GM23338 (cell line): ENCODE results near the gene CAPN14. TPM values are rescaled to one million over a fixed set of nuclear protein-coding genes. Genes with fewer than 3 reads are reported as not detected.

Experiments used
- ATAC-seq: fragments of 200-7000 bp; cut with Tn5 transposase; 3 replicates; pipeline ENCODE4 v1.9.1; 2020
- DNase-seq: peaks from one replicate; pipeline ENCODE4 v3.0.0-alpha.2; 2015; ENCODE audit warnings: low spot score
- H2AFZ ChIP-seq: fragments of 200-600 bp; sonication (generic); 2 replicates; pipeline ENCODE4 v1.8.0; 2016; ENCODE audit warnings: antibody characterized with exemption, mild to moderate bottlenecking, moderate library complexity
- H3F3A ChIP-seq: fragments of 200-600 bp; sonication (generic); replicated peaks from 2 replicates; pipeline ENCODE4 v1.8.0; 2017; ENCODE audit warnings: antibody characterized with exemption, mixed run types, low read depth
- H3K27ac ChIP-seq: fragments of 200-600 bp; sonication (generic); 2 replicates; pipeline ENCODE4 v1.6.1; 2016; ENCODE audit warnings: low read depth
- H3K27me3 ChIP-seq: fragments of 200-600 bp; sonication (generic); 2 replicates; pipeline ENCODE4 v1.8.0; 2016; ENCODE audit warnings: mild to moderate bottlenecking, mixed run types, moderate library complexity; ENCODE audit not compliant: insufficient read depth
- H3K36me3 ChIP-seq: fragments of 200-600 bp; sonication (generic); 2 replicates; pipeline ENCODE4 v1.8.0; 2016; ENCODE audit warnings: mild to moderate bottlenecking; ENCODE audit not compliant: insufficient read depth
- H3K4me1 ChIP-seq: fragments of 200-600 bp; sonication (generic); 2 replicates; pipeline ENCODE4 v1.8.0; 2016; ENCODE audit warnings: mild to moderate bottlenecking, moderate library complexity; ENCODE audit not compliant: insufficient read depth
- H3K4me2 ChIP-seq: fragments of 200-600 bp; sonication (generic); 2 replicates; pipeline ENCODE4 v1.7.1; 2017; ENCODE audit warnings: mixed run types
- H3K4me3 ChIP-seq: fragments of 200-600 bp; sonication (generic); 2 replicates; pipeline ENCODE4 v1.6.1; 2016; ENCODE audit warnings: mixed run types
- H3K79me2 ChIP-seq: fragments of 200-600 bp; sonication (generic); replicated peaks from 2 replicates; pipeline ENCODE4 v1.8.0; 2017; ENCODE audit warnings: mild to moderate bottlenecking; ENCODE audit not compliant: insufficient read depth
- H3K9me2 ChIP-seq: fragments of 200-600 bp; sonication (generic); 2 replicates; pipeline ENCODE4 v1.8.0; 2017; ENCODE audit not compliant: insufficient read depth
- H4K20me1 ChIP-seq: fragments of 200-600 bp; sonication (generic); replicated peaks from 2 replicates; pipeline ENCODE4 v1.8.0; 2017; ENCODE audit warnings: mild to moderate bottlenecking; ENCODE audit not compliant: insufficient read depth
- H3K27ac Mint-ChIP-seq: 2 replicates; pipeline ENCODE4 v1.8.0; 2020; ENCODE audit warnings: inconsistent platforms, mild to moderate bottlenecking, moderate library complexity, mixed read lengths
- H3K27me3 Mint-ChIP-seq: 3 replicates; pipeline ENCODE4 v1.8.0; 2022; ENCODE audit warnings: low read depth, mild to moderate bottlenecking, moderate library complexity, mixed read lengths, inconsistent platforms; ENCODE audit not compliant: insufficient read depth, poor library complexity
- H3K36me3 Mint-ChIP-seq: 3 replicates; pipeline ENCODE4 v1.8.0; 2021; ENCODE audit warnings: low read depth, mild to moderate bottlenecking, inconsistent platforms, moderate library complexity, mixed read lengths
- H3K4me1 Mint-ChIP-seq: 3 replicates; pipeline ENCODE4 v1.8.0; 2020; ENCODE audit warnings: mild to moderate bottlenecking, inconsistent platforms, mixed read lengths
- H3K4me3 Mint-ChIP-seq: 3 replicates; pipeline ENCODE4 v1.8.0; 2021; ENCODE audit warnings: moderate library complexity, mild to moderate bottlenecking, inconsistent platforms, mixed read lengths
- H3K9me3 Mint-ChIP-seq: 3 replicates; pipeline ENCODE4 v1.8.0; 2020; ENCODE audit warnings: moderate library complexity, mild to moderate bottlenecking, inconsistent platforms, mixed read lengths
- CREB1 ChIP-seq: fragments of 250-450 bp; sonication (Bioruptor Pico); IDR thresholded peaks from 2 replicates; pipeline ENCODE4 v1.5.0; 2020; ENCODE audit warnings: low read depth, mild to moderate bottlenecking, moderate library complexity
- JUNB ChIP-seq: IDR thresholded peaks from one replicate; pipeline ENCODE4 v1.6.1; 2016; ENCODE audit warnings: antibody characterized with exemption; ENCODE audit not compliant: unreplicated experiment
- NANOG ChIP-seq: IDR thresholded peaks from 2 replicates; pipeline ENCODE4 v1.6.1; 2016; ENCODE audit warnings: antibody characterized with exemption, borderline replicate concordance
- POLR2AphosphoS5 ChIP-seq: IDR thresholded peaks from 2 replicates; pipeline ENCODE4 v1.6.1; 2016; ENCODE audit warnings: antibody characterized with exemption, low read depth
- STAT1 ChIP-seq: IDR thresholded peaks from one replicate; pipeline ENCODE4 v1.6.1; 2016; ENCODE audit warnings: antibody characterized with exemption; ENCODE audit not compliant: unreplicated experiment
- ZNF114 ChIP-seq: fragments of 250-450 bp; sonication (Bioruptor Pico); IDR thresholded peaks from 2 replicates; pipeline ENCODE4 v1.5.0; 2020; ENCODE audit warnings: mild to moderate bottlenecking, moderate library complexity
- ZNF331 ChIP-seq: fragments of 250-450 bp; sonication (Bioruptor Pico); IDR thresholded peaks from 2 replicates; pipeline ENCODE4 v1.5.0; 2020; ENCODE audit warnings: low read depth, mild to moderate bottlenecking, moderate library complexity
- polyA plus RNA-seq: library from polyadenylated mRNA; unstranded; fragments of >200 nt; fragmentation: Nextera tagmentation; extraction: Ambion mirVana; gene quantifications from 2 replicates; pipeline ENCODE4 v1.2.1, GENCODE V29; 2016
- total RNA-seq: library from RNA; depleted of rRNA; stranded (reverse); fragments of >200 nt; shearing (Covaris generic); gene quantifications from 2 replicates; pipeline ENCODE4 v1.2.3, GENCODE V29; 2014
- TF ChIP-seq, protein P1 (sequence below): fragments of 250-450 bp; sonication (Bioruptor Pico); IDR thresholded peaks from 2 replicates; pipeline ENCODE4 v1.5.0; 2020; ENCODE audit warnings: mild to moderate bottlenecking, moderate library complexity
- TF ChIP-seq, protein P2 (sequence below): IDR thresholded peaks from one replicate; pipeline ENCODE4 v1.6.1; 2018; ENCODE audit warnings: antibody characterized with exemption; ENCODE audit not compliant: unreplicated experiment
- TF ChIP-seq, protein P3 (sequence below): IDR thresholded peaks from 2 replicates; pipeline ENCODE4 v1.6.1; 2016; ENCODE audit warnings: antibody characterized with exemption

CAPN14 gene
- total and polyA plus RNA-seq, 2 experiments from 2014 or later = 0.15 TPM; not detected in 1

DNA sequence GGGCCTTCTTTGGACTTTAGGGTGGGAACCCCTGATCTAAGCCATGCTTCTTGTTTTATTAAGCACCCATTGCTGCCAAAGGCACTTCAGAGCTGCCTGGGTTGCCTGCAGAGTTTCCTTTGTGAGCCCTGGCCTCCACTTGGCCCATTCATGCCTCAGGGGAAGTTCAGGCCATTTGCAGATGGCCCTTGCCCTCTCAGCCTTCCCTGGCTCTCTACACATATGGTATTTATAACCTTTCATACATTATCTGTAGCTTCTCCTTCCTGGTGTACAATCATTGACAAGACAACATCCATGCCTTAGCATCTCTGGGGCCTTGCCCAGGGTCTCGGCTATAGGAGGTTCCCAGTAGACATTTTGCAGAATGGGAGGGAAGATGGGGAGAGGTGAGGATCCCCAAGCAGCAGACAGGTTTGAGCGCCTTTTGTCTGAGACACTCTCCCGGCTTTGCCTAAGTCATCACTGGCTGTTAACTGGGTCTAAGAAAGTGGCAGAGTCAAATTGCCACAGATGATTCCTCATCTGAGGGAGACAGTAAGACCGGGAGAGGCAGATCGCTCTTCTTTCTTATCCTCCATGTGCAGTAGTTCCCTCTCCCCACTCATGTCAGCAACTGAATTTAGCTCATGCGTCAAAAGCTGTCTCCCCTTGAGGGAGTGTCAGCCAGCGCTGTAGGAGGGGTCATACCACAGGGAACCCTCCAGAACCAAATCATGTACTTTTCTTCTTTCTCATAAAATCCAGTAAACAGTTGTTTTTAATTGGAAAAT, 19.3 kb upstream of the CAPN14 start:
- no peak overlapping the region for H3K4me3 ChIP-seq
- Mint-ChIP-seq H3K4me3 (no peak overlapping the region), H3K27ac (no peak overlapping the region), H3K27me3 (peaks cover 10% of the 10 kb centered on the region), H3K9me3 (no peaks in the 10 kb centered on the region), H3K4me1 (peaks cover 30% of the 10 kb centered on the region), H3K36me3 (no peaks in the 10 kb centered on the region)
- H3K9me2 ChIP-seq = no peaks in the 10 kb centered on the region
- ATAC-seq (no peak), DNase-seq (no peak)
- H3K79me2 ChIP-seq = peaks cover 5% of the 10 kb centered on the region; the same call in 1 of the 2 replicates
- no peak overlapping the region for H2AFZ ChIP-seq
- H3K27ac ChIP-seq = no peak overlapping the region
- peaks cover 10% of the 10 kb centered on the region for H3K27me3 ChIP-seq
- H3K4me1 ChIP-seq = peaks cover 16% of the 10 kb centered on the region
- H3K4me2 ChIP-seq = no peak overlapping the region
- H3F3A ChIP-seq = no peaks in the 10 kb centered on the region
- H4K20me1 ChIP-seq = no peaks in the 10 kb centered on the region; the same call in 1 of the 2 replicates
- no peak for TF ChIP-seq NANOG
- H3K36me3 ChIP-seq = no peaks in the 10 kb centered on the region; the same call in 1 of the 2 replicates

DNA sequence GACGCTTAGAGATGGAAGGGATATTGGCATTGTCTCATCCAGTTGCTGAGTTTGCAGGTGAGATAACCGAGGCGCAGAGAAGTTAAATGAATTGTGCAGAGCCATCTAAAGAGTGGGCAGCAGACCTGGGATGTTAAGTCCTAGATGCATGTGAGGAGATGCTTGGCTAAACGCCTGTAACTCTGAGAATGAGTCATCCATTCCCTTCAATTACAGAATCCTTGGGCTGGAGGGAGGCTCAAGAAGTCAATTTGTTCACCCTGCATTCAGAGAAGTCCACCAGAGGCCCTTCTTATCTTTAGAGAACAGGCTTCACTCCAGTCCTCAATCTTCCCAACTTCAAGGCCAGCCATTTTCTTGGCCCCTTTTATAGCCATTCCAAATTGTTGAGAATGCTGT, 18.2 kb upstream of the CAPN14 start:
- H3K27me3 Mint-ChIP-seq = peaks cover 10% of the 10 kb centered on the region
- H3K4me3 ChIP-seq = peak overlapping the region; percentile 77; the same call in 1 of the 2 replicates
- no peak overlapping the region for H3K27ac Mint-ChIP-seq
- peaks cover 5% of the 10 kb centered on the region; the same call in 1 of the 2 replicates for H3K79me2 ChIP-seq
- H2AFZ ChIP-seq = no peak overlapping the region
- no peaks in the 10 kb centered on the region; the same call in 1 of the 2 replicates for H4K20me1 ChIP-seq
- H3K4me1 Mint-ChIP-seq = peaks cover 32% of the 10 kb centered on the region
- no peaks in the 10 kb centered on the region for H3K9me3 Mint-ChIP-seq
- peaks cover 16% of the 10 kb centered on the region for H3K4me1 ChIP-seq
- peaks cover 10% of the 10 kb centered on the region for H3K27me3 ChIP-seq
- H3K27ac ChIP-seq = no peak overlapping the region
- no peaks in the 10 kb centered on the region for H3K36me3 Mint-ChIP-seq
- DNase-seq (no peak), ATAC-seq (no peak)
- H3K36me3 ChIP-seq = no peaks in the 10 kb centered on the region; the same call in 1 of the 2 replicates
- no peaks in the 10 kb centered on the region for H3K9me2 ChIP-seq
- no peaks in the 10 kb centered on the region for H3F3A ChIP-seq
- H3K4me3 Mint-ChIP-seq = peak overlapping the region; percentile 75
- H3K4me2 ChIP-seq = peak overlapping the region; percentile 93; the same call in 1 of the 2 replicates
- TF ChIP-seq ZNF114 (CRISPR knock-in tag) (no peak), JUNB (no peak), STAT1 (no peak), POLR2AphosphoS5 (no peak), CREB1 (no peak), NANOG (no peak), ZNF331 (CRISPR knock-in tag) (no peak)
- TF ChIP-seq, protein P1, sequence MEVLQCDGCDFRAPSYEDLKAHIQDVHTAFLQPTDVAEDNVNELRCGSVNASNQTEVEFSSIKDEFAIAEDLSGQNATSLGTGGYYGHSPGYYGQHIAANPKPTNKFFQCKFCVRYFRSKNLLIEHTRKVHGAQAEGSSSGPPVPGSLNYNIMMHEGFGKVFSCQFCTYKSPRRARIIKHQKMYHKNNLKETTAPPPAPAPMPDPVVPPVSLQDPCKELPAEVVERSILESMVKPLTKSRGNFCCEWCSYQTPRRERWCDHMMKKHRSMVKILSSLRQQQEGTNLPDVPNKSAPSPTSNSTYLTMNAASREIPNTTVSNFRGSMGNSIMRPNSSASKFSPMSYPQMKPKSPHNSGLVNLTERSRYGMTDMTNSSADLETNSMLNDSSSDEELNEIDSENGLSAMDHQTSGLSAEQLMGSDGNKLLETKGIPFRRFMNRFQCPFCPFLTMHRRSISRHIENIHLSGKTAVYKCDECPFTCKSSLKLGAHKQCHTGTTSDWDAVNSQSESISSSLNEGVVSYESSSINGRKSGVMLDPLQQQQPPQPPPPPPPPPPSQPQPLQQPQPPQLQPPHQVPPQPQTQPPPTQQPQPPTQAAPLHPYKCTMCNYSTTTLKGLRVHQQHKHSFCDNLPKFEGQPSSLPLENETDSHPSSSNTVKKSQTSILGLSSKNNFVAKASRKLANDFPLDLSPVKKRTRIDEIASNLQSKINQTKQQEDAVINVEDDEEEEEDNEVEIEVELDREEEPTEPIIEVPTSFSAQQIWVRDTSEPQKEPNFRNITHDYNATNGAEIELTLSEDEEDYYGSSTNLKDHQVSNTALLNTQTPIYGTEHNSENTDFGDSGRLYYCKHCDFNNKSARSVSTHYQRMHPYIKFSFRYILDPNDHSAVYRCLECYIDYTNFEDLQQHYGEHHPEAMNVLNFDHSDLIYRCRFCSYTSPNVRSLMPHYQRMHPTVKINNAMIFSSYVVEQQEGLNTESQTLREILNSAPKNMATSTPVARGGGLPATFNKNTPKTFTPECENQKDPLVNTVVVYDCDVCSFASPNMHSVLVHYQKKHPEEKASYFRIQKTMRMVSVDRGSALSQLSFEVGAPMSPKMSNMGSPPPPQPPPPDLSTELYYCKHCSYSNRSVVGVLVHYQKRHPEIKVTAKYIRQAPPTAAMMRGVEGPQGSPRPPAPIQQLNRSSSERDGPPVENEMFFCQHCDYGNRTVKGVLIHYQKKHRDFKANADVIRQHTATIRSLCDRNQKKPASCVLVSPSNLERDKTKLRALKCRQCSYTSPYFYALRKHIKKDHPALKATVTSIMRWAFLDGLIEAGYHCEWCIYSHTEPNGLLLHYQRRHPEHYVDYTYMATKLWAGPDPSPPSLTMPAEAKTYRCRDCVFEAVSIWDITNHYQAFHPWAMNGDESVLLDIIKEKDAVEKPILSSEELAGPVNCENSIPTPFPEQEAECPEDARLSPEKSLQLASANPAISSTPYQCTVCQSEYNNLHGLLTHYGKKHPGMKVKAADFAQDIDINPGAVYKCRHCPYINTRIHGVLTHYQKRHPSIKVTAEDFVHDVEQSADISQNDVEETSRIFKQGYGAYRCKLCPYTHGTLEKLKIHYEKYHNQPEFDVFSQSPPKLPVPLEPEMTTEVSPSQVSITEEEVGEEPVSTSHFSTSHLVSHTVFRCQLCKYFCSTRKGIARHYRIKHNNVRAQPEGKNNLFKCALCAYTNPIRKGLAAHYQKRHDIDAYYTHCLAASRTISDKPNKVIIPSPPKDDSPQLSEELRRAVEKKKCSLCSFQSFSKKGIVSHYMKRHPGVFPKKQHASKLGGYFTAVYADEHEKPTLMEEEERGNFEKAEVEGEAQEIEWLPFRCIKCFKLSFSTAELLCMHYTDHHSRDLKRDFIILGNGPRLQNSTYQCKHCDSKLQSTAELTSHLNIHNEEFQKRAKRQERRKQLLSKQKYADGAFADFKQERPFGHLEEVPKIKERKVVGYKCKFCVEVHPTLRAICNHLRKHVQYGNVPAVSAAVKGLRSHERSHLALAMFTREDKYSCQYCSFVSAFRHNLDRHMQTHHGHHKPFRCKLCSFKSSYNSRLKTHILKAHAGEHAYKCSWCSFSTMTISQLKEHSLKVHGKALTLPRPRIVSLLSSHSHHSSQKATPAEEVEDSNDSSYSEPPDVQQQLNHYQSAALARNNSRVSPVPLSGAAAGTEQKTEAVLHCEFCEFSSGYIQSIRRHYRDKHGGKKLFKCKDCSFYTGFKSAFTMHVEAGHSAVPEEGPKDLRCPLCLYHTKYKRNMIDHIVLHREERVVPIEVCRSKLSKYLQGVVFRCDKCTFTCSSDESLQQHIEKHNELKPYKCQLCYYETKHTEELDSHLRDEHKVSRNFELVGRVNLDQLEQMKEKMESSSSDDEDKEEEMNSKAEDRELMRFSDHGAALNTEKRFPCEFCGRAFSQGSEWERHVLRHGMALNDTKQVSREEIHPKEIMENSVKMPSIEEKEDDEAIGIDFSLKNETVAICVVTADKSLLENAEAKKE = no peak
- TF ChIP-seq, protein P2, sequence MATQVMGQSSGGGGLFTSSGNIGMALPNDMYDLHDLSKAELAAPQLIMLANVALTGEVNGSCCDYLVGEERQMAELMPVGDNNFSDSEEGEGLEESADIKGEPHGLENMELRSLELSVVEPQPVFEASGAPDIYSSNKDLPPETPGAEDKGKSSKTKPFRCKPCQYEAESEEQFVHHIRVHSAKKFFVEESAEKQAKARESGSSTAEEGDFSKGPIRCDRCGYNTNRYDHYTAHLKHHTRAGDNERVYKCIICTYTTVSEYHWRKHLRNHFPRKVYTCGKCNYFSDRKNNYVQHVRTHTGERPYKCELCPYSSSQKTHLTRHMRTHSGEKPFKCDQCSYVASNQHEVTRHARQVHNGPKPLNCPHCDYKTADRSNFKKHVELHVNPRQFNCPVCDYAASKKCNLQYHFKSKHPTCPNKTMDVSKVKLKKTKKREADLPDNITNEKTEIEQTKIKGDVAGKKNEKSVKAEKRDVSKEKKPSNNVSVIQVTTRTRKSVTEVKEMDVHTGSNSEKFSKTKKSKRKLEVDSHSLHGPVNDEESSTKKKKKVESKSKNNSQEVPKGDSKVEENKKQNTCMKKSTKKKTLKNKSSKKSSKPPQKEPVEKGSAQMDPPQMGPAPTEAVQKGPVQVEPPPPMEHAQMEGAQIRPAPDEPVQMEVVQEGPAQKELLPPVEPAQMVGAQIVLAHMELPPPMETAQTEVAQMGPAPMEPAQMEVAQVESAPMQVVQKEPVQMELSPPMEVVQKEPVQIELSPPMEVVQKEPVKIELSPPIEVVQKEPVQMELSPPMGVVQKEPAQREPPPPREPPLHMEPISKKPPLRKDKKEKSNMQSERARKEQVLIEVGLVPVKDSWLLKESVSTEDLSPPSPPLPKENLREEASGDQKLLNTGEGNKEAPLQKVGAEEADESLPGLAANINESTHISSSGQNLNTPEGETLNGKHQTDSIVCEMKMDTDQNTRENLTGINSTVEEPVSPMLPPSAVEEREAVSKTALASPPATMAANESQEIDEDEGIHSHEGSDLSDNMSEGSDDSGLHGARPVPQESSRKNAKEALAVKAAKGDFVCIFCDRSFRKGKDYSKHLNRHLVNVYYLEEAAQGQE = no peak
- TF ChIP-seq, protein P3, sequence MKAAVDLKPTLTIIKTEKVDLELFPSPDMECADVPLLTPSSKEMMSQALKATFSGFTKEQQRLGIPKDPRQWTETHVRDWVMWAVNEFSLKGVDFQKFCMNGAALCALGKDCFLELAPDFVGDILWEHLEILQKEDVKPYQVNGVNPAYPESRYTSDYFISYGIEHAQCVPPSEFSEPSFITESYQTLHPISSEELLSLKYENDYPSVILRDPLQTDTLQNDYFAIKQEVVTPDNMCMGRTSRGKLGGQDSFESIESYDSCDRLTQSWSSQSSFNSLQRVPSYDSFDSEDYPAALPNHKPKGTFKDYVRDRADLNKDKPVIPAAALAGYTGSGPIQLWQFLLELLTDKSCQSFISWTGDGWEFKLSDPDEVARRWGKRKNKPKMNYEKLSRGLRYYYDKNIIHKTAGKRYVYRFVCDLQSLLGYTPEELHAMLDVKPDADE = no peak
